Measurements from ENCODE around the gene PPP2R5D.
"Not testable (repeated sequence)": the region's sequence is repeated elsewhere in the genome, so short reads cannot be mapped to it uniquely, and the experiment has no call there.

The PPP2R5D gene

GRCh38 chr6:42998205-42998604 lies 13.8 kb downstream of the PPP2R5D start:
- not testable (repeated sequence) for DNase-seq

- no peak for DNase-seq
These were observed 17.5 kb downstream of the PPP2R5D start for GRCh38 chr6:43001843-43002242.

- no peak for DNase-seq
These were observed 21.5 kb downstream of the PPP2R5D start for GRCh38 chr6:43005844-43006243.

GRCh38 chr6:43006251-43006650 lies 21.9 kb downstream of the PPP2R5D start:
- DNase-seq = no peak

GRCh38 chr6:43007126-43007525 lies 22.8 kb downstream of the PPP2R5D start:
- no peak for DNase-seq

DNA sequence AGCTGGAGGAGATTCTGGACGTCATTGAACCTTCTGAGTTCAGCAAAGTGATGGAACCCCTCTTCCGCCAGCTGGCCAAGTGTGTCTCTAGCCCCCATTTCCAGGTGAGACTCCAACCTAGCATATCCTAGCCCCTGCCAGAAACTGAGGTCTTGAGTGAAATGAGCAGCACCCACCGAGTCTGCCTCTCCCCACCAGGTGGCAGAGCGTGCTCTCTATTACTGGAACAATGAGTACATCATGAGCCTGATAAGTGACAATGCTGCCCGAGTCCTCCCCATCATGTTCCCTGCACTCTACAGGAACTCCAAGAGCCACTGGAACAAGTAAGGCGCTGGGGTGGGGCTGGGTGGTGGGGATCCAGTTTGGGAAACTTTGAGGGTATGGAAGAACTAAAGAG lies 24.8 kb downstream of the PPP2R5D start:
- DNase-seq = no peak

GRCh38 chr6:43011207-43011606 lies 26.8 kb downstream of the PPP2R5D start:
- no peak for DNase-seq

DNA sequence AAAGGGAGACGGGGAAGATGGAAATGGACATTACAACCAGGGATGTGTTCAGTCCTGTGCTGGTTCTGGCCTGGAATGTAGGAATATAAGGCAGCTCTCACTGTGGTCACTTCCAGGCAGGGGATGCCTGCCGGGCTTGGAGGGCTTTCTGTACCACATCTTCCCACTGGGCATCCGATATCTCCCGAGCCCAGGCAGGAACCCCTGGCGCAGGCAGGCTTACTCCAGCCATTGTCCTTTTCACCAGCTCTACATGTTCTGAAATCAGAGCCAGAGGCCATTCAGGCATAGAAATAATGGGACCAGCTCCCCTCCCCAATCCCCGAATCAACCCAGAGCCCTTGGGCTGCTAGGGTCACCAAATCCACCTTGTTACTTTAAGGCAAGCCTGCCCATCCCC lies 28.0 kb downstream of the PPP2R5D start:
- no peak for DNase-seq

DNA sequence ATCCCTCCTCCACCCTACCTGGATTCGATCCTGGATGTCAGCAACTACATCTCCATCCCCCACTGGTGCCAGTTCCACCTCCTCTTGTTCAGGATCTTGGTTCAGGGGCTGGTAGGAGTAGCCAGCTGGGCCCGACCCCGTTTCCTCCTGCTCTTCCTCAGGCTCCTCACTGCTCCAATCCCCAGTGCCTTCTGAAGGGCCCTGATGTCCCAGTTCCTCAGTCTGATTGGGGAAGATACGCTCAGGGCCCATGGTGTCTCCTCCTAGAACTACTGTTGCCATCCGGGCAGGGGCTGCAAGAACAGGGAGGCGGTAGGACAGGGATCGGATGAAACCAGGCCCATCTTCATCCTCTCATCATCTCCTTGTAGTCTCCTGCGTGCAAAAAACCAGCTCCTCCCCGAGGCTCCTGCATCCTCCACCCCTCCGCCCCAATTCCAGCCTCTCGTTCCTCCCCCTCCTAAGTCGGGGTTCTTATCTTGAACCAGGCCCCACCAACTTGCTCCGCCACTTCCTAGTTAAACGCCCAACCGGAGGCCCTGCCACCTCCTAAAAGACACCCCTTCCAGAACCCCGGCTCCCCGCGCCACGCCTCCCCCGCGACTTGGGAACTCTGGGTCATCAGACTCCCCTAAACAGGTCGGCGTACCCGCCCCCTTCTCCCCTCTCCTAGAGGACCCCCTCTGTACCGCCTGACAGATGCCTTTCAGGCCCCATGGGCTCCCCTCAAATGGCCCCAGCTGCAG lies 28.9 kb downstream of the PPP2R5D start:
- no peak for DNase-seq

DNA sequence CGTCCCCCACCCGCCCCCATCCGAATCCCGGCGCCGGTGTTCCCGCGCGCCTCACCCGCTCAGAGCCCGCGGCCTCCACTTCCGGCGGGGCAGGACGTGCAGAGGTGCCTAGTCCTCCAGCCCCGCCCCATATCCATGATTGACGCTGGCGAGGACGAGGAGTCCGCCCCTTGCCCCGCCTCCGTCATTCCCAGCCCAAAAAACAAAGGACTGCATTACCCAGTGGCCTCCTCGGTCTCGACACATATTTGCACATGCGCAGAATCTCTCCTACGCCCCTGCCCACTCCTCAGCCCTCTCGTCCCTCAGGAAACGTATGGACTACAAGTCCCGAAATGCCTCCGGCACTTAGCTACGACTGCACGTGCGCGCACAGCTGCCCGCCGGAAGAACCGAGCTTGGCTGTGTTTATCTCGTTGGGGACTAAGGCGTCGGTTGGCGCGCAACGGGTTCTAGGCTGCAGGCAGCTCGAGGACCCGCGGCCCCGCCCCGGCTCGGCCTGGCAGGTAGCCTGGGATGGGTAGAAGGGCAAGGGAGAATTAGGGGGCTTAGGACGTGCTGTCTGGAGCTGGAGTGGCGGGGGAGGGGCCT lies 29.6 kb downstream of the PPP2R5D start, which contains the start of the genes KLHDC3 and MEA1:
Gene KLHDC3, plus strand, starts transcription at position 407 of the 591 bp plus-strand sequence. CDS start 2,944 bp downstream, outside the sequence.
Gene MEA1, minus strand, starts transcription at position 104 of the 591 bp plus-strand sequence. CDS start 133 bp downstream, outside the sequence.
- peak; percentile 100 for DNase-seq

DNA sequence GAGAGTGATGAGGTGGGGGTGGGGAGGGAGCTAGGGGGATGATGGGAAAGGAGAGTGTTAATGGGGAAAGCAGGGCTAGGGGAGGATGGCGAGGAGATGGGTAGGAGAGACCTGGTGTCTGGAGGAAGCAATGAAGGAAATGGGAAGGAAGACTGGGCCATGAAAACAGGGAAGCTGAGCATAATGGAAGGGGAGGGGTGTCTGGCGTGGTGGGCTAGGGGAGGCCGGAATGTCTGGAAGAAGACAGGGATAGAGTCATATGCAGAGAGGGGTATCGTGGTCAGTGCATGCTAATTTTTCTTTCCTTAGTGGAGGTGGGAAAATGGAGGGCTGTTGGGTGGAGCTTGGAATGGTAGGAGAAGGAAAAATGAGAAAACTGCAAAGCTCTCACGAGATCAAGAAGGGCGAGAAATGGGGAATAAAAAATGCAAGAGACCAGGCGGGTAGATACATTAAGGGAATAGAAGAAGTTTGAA lies 30.1 kb downstream of the PPP2R5D start:
- DNase-seq = no peak

DNA sequence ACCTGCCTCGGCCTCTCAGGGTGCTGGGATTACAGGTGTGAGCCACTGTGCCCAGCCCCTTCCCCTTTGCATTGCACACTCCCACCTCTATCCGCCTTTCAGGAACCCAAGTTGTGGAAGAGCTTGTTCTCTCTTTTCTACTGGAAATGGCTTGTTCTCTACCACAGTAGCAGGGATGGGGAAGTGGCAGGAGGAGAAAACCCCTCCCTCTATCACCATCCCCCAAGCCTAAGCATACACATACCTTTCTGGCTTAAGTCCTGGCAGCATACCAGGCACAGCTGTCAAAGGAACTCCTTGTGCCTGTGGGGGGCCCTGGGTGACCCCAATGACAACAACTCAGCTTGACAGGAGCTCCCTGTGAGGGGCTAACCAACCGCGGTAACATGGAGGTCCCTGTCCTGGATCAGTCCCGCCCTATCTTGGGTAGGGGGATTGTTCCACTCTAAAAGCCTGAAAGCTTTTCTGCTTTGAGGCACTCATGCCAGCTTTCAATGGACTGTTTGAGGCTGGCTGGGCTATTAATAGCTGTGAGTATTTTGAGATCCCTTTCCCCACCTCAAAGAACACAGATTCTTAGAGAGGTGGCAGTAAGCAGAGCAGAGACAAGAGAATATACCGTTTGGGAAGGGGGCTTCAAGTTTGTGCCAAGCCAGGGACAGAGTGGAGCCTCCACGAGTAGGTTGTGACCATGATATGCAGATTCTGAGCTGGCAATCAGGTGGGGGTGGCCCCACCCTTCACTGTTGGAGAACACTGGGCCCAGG lies 32.0 kb downstream of the PPP2R5D start:
- DNase-seq = no peak

- DNase-seq = no peak
These were observed 32.6 kb downstream of the PPP2R5D start for GRCh38 chr6:43016943-43017334.

DNA sequence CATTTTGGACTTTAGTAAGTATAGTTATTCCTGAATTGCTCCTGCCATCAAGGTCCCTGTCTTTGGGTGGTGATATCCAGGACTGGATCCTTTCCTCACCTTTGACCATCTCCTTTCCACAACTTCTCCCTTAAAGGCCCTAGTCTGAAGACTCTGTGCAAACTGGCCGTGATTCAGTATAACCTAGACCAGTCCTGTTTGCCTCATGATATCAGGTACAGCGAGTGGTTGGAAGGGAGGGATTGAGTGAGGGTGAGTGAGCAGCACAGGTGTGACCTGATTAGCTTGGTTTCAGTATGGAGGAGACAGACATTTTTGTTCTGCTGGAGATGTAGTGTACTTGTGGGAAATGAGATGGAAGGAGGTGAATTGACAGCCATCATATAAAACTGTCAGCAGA lies 34.8 kb downstream of the PPP2R5D start:
- no peak for DNase-seq

DNA sequence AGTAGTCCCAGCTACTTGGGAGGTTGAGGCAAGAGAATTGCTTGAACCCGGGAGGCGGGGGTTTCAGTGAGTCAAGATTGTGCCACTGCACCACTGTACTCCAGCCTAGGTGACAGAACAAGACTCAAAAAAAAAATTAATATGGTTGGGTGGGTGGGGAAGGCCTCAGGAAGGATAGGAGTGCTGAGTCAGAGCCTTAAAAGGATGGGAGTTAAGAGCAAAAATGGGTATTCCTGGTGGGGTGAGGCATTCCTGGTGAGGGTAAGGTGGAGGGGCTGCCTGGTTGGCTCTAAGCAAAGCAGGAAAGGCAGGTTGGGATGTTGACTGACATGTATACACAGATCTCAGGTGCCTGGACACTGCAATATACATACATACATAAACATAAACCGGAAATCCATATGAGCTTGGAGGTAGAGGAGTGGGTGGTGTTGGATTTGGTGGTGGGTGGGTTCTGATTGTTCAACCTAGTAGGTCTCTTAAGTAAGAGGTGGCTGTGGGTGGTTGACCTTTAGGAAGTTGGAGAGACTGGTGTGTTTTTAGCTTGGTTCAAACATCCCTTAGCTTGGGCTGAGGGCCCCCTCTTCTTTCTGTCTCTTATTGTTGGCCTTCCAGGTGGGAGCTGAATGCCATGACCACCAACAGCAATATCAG lies 35.8 kb downstream of the PPP2R5D start:
- no peak for DNase-seq

- DNase-seq = no peak
These were observed 36.5 kb downstream of the PPP2R5D start for GRCh38 chr6:43020847-43021246.

GRCh38 chr6:43021270-43022047 lies 37.1 kb downstream of the PPP2R5D start, which contains the start of gene RRP36:
Gene RRP36, plus strand, starts transcription at chr6:43021623. Its CDS starts 32 bp downstream, at chr6:43021655.
- peak; percentile 21 for DNase-seq

GRCh38 chr6:43024436-43024835 lies 40.1 kb downstream of the PPP2R5D start:
- DNase-seq = no peak

DNA sequence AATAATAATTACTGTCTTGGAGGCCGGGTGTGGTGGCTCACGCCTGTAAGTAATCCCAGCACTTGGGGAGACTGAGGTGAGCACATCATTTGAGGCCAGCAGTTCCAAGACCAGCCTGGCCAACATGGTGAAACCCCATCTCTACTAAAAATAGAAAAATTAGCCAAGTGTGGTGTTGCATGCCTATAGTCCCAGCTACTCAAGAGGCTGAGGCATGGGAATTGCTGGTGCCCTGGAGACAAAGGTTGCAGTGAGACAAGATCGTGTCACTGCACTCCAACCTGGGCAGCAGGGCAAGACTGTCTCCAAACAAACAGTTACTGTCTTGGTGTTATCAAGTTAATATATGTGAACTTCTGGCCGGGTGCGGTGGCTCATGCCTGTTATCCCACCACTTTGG lies 42.0 kb downstream of the PPP2R5D start:
- no peak for DNase-seq

DNA sequence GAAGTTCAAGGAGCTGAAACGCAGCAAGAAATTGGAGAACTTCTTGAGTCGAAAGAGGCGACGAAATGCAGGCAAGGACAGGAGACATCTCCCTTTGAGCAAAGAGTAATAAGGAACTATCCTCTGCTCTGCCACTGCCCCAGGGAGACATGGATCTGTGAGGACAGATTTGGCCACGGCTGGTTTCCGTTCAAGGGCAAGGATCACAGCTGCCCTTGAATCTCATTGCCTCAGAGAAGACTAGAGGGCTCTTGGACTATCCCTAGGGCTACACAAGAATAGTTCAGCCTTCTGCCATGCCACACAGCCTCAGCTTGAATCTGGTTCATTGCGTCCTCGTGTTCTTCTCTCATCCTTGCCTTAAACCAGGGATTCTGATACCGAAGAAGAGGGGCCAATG lies 44.8 kb downstream of the PPP2R5D start:
- DNase-seq = no peak

- DNase-seq = no peak
These were observed 48.0 kb downstream of the PPP2R5D start for GRCh38 chr6:43032326-43032725.
